Activated naive CD4-positive, alpha-beta T cell treated with anti-CD3 and anti-CD28 coated beads, Interleukin-2, amount 50 U/mL, for 72 hours (primary cell): ENCODE measurements around the gene MAP4K2. TPM values are rescaled to one million over a fixed set of nuclear protein-coding genes. Genes with fewer than 3 reads are reported as not detected.
A peak's percentile ranks its signal among the peaks of the same experiment; 100 is the strongest.
"Not testable (repeated sequence)": the region's sequence is repeated elsewhere in the genome, so short reads cannot be mapped to it uniquely, and the experiment has no call there.

Experiments used
- ATAC-seq, 2 donors: fragments of 150-1000 bp; cut with Tn5 transposase; 2 replicates each; pipeline ENCODE4 v1.10.0; 2021; ENCODE audit warnings: mild to moderate bottlenecking in 2 of 2, moderate library complexity in 2 of 2
- DNase-seq, 2 donors: peaks; one replicate each; pipeline ENCODE4 v3.0.0; 2021 to 2022; ENCODE audit warnings: low spot score in 2 of 2
- H3K27ac Mint-ChIP-seq, 2 donors: one replicate each; pipeline ENCODE4 v1.8.0; 2022; ENCODE audit warnings: mild to moderate bottlenecking in 2 of 2, mixed read lengths in 2 of 2
- H3K36me3 Mint-ChIP-seq, 2 donors: one replicate each; pipeline ENCODE4 v1.8.0; 2022; ENCODE audit warnings: mixed read lengths in 2 of 2
- H3K9me3 Mint-ChIP-seq, 2 donors: one replicate each; pipeline ENCODE4 v1.8.0; 2022; ENCODE audit warnings: mixed read lengths in 2 of 2
- total RNA-seq, 2 donors: library from RNA; stranded (reverse); gene quantifications; one replicate each; pipeline ENCODE4 v1.2.3, GENCODE V29; 2022

Gene MAP4K2
- 10 to 100 TPM; 67.7 to 83.2 TPM for total RNA-seq

- Mint-ChIP-seq H3K9me3 (no peaks in the 10 kb centered on the region), H3K36me3 (peaks cover 0 to 14% of the 10 kb centered on the region in 2 donors), H3K27ac (peak within 1 kb of the TSS; percentile 80 to 97)
- DNase-seq (peak; percentile 89 to 92), ATAC-seq (peak; percentile 89 to 92)
Observed at GRCh38 chr11:64803158-64803845, at the start of gene MAP4K2. TSS of gene MAP4K2 (minus strand) at chr11:64803214. CDS start at chr11:64803149, 65 bp downstream.

GRCh38 chr11:64851831-64852351 lies 48.9 kb upstream of the MAP4K2 start:
- Mint-ChIP-seq H3K9me3 (no peaks in the 10 kb centered on the region), H3K36me3 (peaks cover 34 to 35% of the 10 kb centered on the region in 2 donors), H3K27ac (peak overlapping the region; percentile 81 to 92)
- DNase-seq (no peak), ATAC-seq (peak in 1 of 2 donors; percentile 10)

- Mint-ChIP-seq H3K27ac (peak overlapping the region; percentile 81 to 92), H3K36me3 (peaks cover 26 to 29% of the 10 kb centered on the region in 2 donors), H3K9me3 (no peaks in the 10 kb centered on the region)
- DNase-seq (peak in 1 of 2 donors; percentile 88), ATAC-seq (peak; percentile 57 to 79)
Observed at GRCh38 chr11:64850979-64851567, 48.1 kb upstream of the MAP4K2 start.

GRCh38 chr11:64849598-64850356 lies 46.8 kb upstream of the MAP4K2 start:
- DNase-seq (no peak), ATAC-seq (no peak)
- Mint-ChIP-seq H3K36me3 (peaks cover 13 to 16% of the 10 kb centered on the region in 2 donors), H3K9me3 (no peaks in the 10 kb centered on the region), H3K27ac (peak overlapping the region in 1 of 2 donors; percentile 51)

GRCh38 chr11:64848826-64849597 lies 46.0 kb upstream of the MAP4K2 start:
- no peak for DNase-seq
- Mint-ChIP-seq H3K9me3 (no peaks in the 10 kb centered on the region), H3K36me3 (peaks cover 6 to 9% of the 10 kb centered on the region in 2 donors), H3K27ac (peak overlapping the region in 1 of 2 donors; percentile 40)
- ATAC-seq, result no peak

- DNase-seq, result no peak
- Mint-ChIP-seq H3K27ac (peak overlapping the region in 1 of 2 donors; percentile 40), H3K36me3 (peaks cover 5% of the 10 kb centered on the region in 2 donors), H3K9me3 (no peaks in the 10 kb centered on the region)
- ATAC-seq, result no peak
Observed at GRCh38 chr11:64848214-64848825, 45.3 kb upstream of the MAP4K2 start.

GRCh38 chr11:64846998-64847666 lies 44.1 kb upstream of the MAP4K2 start:
- H3K9me3 Mint-ChIP-seq, result no peaks in the 10 kb centered on the region
- H3K27ac Mint-ChIP-seq, result no peak overlapping the region
- H3K36me3 Mint-ChIP-seq, result no peaks in the 10 kb centered on the region
- ATAC-seq (peak; percentile 64 to 80), DNase-seq (peak; percentile 89 to 98)

GRCh38 chr11:64845776-64846129 lies 42.7 kb upstream of the MAP4K2 start:
- ATAC-seq, H3K36me3 Mint-ChIP-seq, H3K27ac Mint-ChIP-seq, DNase-seq, H3K9me3 Mint-ChIP-seq: not testable (repeated sequence)

GRCh38 chr11:64845129-64845775 lies 42.2 kb upstream of the MAP4K2 start:
- Mint-ChIP-seq H3K27ac (peak overlapping the region in 1 of 2 donors; percentile 68), H3K9me3 (no peaks in the 10 kb centered on the region), H3K36me3 (no peaks in the 10 kb centered on the region)
- DNase-seq (no peak), ATAC-seq (no peak)

GRCh38 chr11:64844330-64845128 lies 41.5 kb upstream of the MAP4K2 start, which contains the start of gene CDC42BPG:
TSS of gene CDC42BPG (minus strand) at chr11:64844653. CDS start at chr11:64844569, 84 bp downstream.
- Mint-ChIP-seq H3K27ac (peak within 1 kb of the TSS in 1 of 2 donors; percentile 68), H3K9me3 (no peaks in the 10 kb centered on the region), H3K36me3 (no peaks in the 10 kb centered on the region)
- DNase-seq, result peak; percentile 65 to 73
- peak; percentile 51 to 70 for ATAC-seq

GRCh38 chr11:64843686-64844329 lies 40.8 kb upstream of the MAP4K2 start:
- H3K9me3 Mint-ChIP-seq, result no peaks in the 10 kb centered on the region

GRCh38 chr11:64842851-64843685 lies 40.1 kb upstream of the MAP4K2 start:
- Mint-ChIP-seq H3K9me3 (no peaks in the 10 kb centered on the region), H3K36me3 (no peaks in the 10 kb centered on the region), H3K27ac (no peak overlapping the region)
- ATAC-seq, result no peak
- no peak for DNase-seq

More at GRCh38 chr11:64843686-64844329, 40.8 kb upstream of the MAP4K2 start:
- Mint-ChIP-seq H3K27ac (no peak overlapping the region), H3K36me3 (no peaks in the 10 kb centered on the region)
- DNase-seq (no peak), ATAC-seq (peak in 1 of 2 donors; percentile 1)

GRCh38 chr11:64842366-64842759 lies 39.3 kb upstream of the MAP4K2 start:
- no peak for ATAC-seq
- no peak for DNase-seq
- Mint-ChIP-seq H3K9me3 (no peaks in the 10 kb centered on the region), H3K27ac (peak overlapping the region in 1 of 2 donors; percentile 46), H3K36me3 (no peaks in the 10 kb centered on the region)
